C1 segment of cervical spinal cord (tissue), 14 donors: ENCODE data around the gene FFAR3.
"Not testable (repeated sequence)": the region's sequence is repeated elsewhere in the genome, so short reads cannot be mapped to it uniquely, and the experiment has no call there.

ENCODE experiments used
- DNase-seq, 14 donors: peaks; one replicate each; lab custom pipeline; 2025; lab: John Stamatoyannopoulos, UW

The FFAR3 gene

GRCh38 chr19:35373492-35373891 is 15.2 kb downstream of the FFAR3 start:
- DNase-seq: no peak

GRCh38 chr19:35374031-35374430 is 15.8 kb downstream of the FFAR3 start:
- not testable (repeated sequence) for DNase-seq

GRCh38 chr19:35375505-35376307 is 17.4 kb downstream of the FFAR3 start:
- DNase-seq: no peak

- no peak for DNase-seq
These were observed 19.4 kb downstream of the FFAR3 start for GRCh38 chr19:35377656-35378055.

GRCh38 chr19:35378356-35378755 is 20.1 kb downstream of the FFAR3 start:
- DNase-seq: no peak

- not testable (repeated sequence) for DNase-seq
These were observed 21.3 kb downstream of the FFAR3 start for GRCh38 chr19:35379545-35379944.

GRCh38 chr19:35379992-35380391 is 21.7 kb downstream of the FFAR3 start:
- DNase-seq: no peak

GRCh38 chr19:35380450-35381124 is 22.3 kb downstream of the FFAR3 start:
- DNase-seq: no peak

- no peak for DNase-seq
These were observed 23.1 kb downstream of the FFAR3 start for GRCh38 chr19:35381318-35381717.

- no peak for DNase-seq
These were observed 23.7 kb downstream of the FFAR3 start for GRCh38 chr19:35381926-35382325.

- no peak for DNase-seq
These were observed 25.3 kb downstream of the FFAR3 start for GRCh38 chr19:35383536-35383935.

GRCh38 chr19:35388277-35389054 is 30.2 kb downstream of the FFAR3 start:
- DNase-seq: no peak

GRCh38 chr19:35389192-35389861 is 31.1 kb downstream of the FFAR3 start:
- DNase-seq: no peak

- DNase-seq: peak in 1 of 14 donors; percentile 0
These were observed 34.8 kb downstream of the FFAR3 start for GRCh38 chr19:35392742-35393715.

GRCh38 chr19:35395382-35396199 is 37.3 kb downstream of the FFAR3 start:
- DNase-seq: peak in 2 of 14 donors; percentile 4 to 7

GRCh38 chr19:35396240-35396885 is 38.1 kb downstream of the FFAR3 start:
- no peak for DNase-seq

- DNase-seq: no peak
These were observed 38.8 kb downstream of the FFAR3 start for GRCh38 chr19:35397064-35397463.

- DNase-seq: no peak
These were observed 40.3 kb downstream of the FFAR3 start for GRCh38 chr19:35398570-35398969.

GRCh38 chr19:35399231-35399630 is 41.0 kb downstream of the FFAR3 start:
- DNase-seq: no peak
